SKM-1 treated with dmso at 0.1 percent for 144 hours (cell line): ENCODE measurements around the gene ROBO1.

Experiments used
- DNase-seq: peaks from one replicate; lab custom pipeline; 2025; ENCODE audit not compliant: unreplicated experiment; lab: John Stamatoyannopoulos, UW

The ROBO1 gene

DNA sequence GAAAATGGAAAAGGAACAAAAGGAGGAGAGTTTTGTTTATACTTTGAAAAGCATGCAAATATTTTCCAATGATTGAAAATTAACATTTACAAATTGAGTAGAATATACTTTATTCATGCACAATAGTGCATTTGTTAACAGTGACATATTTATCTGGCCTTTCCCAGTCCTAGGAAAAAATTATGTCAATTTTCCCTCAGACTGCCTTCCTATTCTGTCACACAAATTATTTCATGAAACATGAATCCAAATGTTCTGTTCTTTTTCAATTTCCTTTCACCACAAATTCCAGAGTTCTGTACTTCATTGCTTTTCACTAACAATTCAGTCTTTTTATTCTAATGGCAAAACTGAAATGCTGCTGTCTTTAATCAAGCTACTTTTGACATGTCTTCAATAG, 945.1 kb downstream of the ROBO1 start:
- DNase-seq = no peak

GRCh38 chr3:78820542-78820941, 947.3 kb downstream of the ROBO1 start:
- DNase-seq = no peak

GRCh38 chr3:78818161-78818985, 949.4 kb downstream of the ROBO1 start:
- no peak for DNase-seq

DNA sequence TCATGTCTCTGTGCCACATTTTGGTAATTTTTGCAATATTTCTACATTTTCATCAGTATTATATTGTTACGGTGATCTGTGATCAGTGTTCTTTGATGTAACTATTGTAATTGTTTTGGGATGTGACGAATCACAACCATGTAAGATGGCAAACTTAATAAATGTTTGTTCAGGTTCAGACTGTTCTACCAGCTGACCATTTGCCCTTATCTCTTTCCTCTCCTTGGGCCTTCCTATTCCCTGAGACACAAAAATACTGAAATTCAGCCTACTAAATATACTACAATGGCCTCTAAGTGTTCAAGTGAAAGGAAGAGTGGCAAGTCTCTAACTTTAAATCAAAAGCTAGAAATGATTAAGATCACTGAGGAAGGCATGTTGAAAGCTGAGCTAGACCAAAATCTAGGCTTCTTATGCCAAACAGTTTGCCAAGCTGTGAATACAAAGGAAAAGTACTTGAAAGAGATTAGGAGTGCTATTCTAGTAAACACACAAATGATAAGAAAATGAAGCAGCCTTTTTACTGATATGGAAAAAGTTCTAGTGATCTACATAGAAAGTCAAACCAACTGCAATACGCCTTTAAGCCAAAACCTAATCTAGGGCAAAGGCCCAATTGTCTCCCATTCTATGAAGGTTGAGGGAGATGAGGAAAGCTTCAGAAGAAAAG, 952.8 kb downstream of the ROBO1 start:
- DNase-seq = no peak

GRCh38 chr3:78812166-78812565, 955.6 kb downstream of the ROBO1 start:
- DNase-seq = no peak

DNA sequence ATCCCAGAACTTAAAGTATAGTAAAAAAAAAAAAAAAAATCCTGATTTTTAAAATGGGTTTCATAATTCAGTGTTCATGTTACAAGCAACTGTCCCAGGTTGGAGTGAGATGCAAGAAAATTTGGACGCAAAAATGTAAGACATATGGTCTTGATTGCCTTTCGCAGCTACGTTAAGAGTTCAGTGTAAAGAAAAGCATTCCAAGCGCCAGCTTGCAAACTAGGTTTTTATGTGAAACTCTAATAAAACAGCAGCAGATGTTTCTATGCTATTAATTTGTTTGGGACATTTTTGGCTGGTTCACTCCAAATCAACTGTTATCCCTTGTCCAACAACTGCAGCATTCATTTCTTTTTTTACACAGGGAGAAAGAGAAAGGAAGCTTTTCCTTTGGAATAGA, 957.8 kb downstream of the ROBO1 start:
- DNase-seq = no peak

DNA sequence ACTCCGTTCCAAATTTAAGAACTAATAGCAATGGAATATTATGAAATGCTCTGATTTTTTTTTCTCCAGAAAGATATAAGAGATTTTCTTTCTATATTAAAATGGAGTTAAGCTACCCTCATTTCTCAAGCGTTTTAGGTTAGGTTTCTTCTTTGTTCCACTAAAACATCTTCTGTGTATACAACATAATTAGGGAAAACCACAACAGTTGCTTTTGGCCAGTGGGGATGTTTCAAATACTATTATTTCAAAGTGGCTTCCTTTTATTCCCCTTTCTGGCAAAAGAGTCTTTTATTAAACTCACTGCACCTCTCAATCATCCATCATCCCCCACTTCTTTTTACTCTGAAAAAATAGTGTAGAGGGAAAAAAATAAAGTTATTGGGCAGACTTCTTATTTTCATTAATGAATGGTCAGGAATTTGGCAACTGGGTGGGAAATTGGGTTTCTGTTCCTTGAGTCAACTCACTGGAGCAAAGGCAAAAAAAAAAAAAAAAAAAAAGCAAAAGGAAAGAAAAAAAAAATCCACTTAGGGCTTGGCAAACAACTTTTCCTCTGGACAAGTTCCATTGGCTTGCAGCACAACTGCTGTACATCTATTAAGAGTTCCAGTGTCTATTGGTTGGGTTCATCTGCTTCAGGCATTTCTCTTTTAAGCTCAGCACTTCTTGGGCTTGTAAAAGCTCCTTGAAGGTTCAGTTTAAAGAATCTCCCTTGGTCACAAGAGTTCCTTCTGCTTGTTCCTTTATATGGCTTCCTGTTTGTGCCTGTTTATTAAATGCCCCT, 963.4 kb downstream of the ROBO1 start:
- no peak for DNase-seq

GRCh38 chr3:78802562-78802930, 965.3 kb downstream of the ROBO1 start:
- DNase-seq = no peak

GRCh38 chr3:78801926-78802561, 965.8 kb downstream of the ROBO1 start:
- no peak for DNase-seq

- DNase-seq = no peak
These were observed 968.1 kb downstream of the ROBO1 start for GRCh38 chr3:78799681-78800080.

DNA sequence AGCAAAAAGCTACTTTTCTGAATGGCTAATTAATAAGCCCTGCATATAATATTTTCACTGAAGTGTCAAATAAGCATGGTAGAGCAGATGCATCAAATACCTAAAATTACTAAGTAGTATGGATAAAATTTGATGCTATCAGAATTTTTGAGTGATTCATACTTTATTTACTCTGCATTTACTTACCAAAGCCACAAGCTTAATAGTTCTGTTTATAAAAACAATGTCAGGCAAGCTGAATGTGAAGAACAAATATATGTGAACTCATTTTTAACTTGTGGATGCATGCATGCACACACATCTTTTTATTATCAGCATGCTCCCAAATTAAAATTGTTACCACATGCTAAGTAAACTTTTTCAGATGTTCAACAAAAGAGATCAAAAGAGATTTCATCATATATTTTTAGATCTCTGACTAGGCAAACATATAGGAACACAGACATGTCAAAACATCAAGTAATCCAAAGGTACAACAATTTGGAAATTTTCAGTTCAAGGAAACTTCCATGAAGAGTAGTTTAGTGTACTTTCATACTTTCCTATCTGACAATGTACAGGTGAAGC, 969.4 kb downstream of the ROBO1 start:
- no peak for DNase-seq

DNA sequence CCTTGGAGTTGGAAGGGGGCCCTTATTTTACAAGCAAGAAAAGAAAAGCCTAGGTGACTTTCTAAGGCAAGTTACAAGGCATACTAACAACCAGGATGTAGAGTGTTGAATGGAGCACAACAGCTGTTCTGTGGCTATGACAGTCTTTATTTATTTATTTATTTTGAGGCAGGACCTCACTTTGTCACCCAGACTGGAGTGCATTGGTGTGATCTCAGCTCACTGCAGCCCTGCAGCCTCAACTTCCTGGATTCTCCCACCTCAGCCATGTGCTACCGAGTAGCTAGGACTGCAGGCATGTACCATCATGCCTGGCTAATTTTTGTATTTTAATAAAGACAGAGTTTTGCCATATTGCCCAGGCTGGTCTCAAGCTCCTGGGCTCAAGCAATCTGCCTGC, 973.4 kb downstream of the ROBO1 start:
- DNase-seq = no peak

GRCh38 chr3:78792733-78793132, 975.1 kb downstream of the ROBO1 start:
- no peak for DNase-seq

- DNase-seq = no peak
These were observed 975.6 kb downstream of the ROBO1 start for GRCh38 chr3:78792212-78792611.

GRCh38 chr3:78791753-78792152, 976.0 kb downstream of the ROBO1 start:
- DNase-seq = no peak

DNA sequence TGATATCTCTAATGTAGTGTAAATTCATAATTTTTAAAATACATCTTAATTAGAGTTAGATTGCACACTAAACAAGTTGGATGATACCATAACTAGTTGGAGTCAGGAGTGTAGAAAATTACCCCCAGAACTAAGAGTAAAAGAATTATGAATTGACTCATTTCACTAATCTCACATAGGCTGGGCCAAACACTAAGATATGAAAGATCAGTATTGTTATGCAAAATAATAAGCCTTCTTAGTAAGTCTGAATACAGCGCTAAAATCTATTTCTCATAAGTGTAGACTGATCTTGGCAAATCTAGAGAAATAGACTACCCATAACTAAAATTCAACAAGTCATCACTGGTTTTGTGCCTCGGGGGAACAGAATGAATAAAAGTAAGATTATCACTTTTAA, 979.0 kb downstream of the ROBO1 start:
- no peak for DNase-seq

DNA sequence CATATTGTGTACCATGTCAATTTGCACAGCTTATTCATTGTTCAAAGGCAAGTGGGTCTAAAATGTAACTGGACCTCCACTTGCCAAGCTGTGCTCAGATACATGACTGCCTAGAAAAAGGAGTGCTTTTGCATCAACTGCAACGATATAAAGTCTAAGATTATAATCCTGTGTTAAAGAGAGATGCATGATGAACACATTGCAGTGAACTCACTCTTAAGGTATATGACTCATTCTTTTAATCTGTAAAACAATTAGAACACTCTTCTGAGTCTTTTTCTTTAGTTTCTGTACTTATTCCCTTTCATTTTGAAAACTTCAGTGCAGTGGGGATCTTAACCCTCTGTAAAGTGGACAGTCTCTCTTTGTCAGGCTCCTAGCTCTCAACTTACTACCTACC, 982.8 kb downstream of the ROBO1 start:
- DNase-seq = no peak

- no peak for DNase-seq
These were observed 986.4 kb downstream of the ROBO1 start for GRCh38 chr3:78781351-78781750.

GRCh38 chr3:78765671-78766485, 1001.9 kb downstream of the ROBO1 start:
- no peak for DNase-seq

GRCh38 chr3:78764634-78765033, 1003.2 kb downstream of the ROBO1 start:
- no peak for DNase-seq
